SK-N-SH (cell line): ENCODE data around the gene CHML. TPM values are rescaled to one million over a fixed set of nuclear protein-coding genes. Genes with fewer than 3 reads are reported as not detected.
A peak's percentile ranks its signal among the peaks of the same experiment; 100 is the strongest.

Experiments
- CTCF ChIA-PET: fragments of 300-600, 350-600 bp; formaldehyde crosslinking; extraction: SDS; loops from one replicate; lab custom pipeline; 2021; lab: Yijun Ruan, JAX
- POLR2A ChIA-PET: fragments of 350-600 bp; sonication (Branson Sonifier 250); formaldehyde crosslinking; extraction: SDS; loops from one replicate; lab custom pipeline; 2020; ENCODE audit warnings: antibody characterized with exemption, inconsistent platforms; lab: Yijun Ruan, JAX
- DNase-seq: peaks from one replicate; pipeline ENCODE4 v3.0.0; 2012
- H2AFZ ChIP-seq: fragments of 200-600 bp; sonication (generic); 2 replicates; pipeline ENCODE4 v1.8.1; 2016; ENCODE audit warnings: antibody characterized with exemption, mild to moderate bottlenecking, low read depth
- H3F3A ChIP-seq: fragments of 200-600 bp; sonication (generic); replicated peaks from 2 replicates; pipeline ENCODE3; 2016; ENCODE audit warnings: antibody characterized with exemption, mild to moderate bottlenecking; ENCODE audit not compliant: insufficient read depth
- H3K27ac ChIP-seq, 2 experiments: fragments of 200-500 bp in 1 of 2; fragments of 200-600 bp in 1 of 2; sonication (Bioruptor generic) in 1 of 2; sonication (generic), shearing (Covaris generic) in 1 of 2; 2 replicates each; pipeline versions ENCODE4 v1.5.1 to v1.6.1; 2014 to 2016; ENCODE audit warnings: low read depth in 2 of 2, inconsistent platforms in 1 of 2, low read length in 1 of 2, mild to moderate bottlenecking in 1 of 2, mixed read lengths in 1 of 2
- H3K27me3 ChIP-seq: fragments of 200-600 bp; sonication (generic), shearing (Covaris generic); 2 replicates; pipeline ENCODE4 v1.6.1; 2016; ENCODE audit warnings: mixed run types; ENCODE audit not compliant: insufficient read depth
- H3K36me3 ChIP-seq, 2 experiments: fragments of 200-500 bp in 1 of 2; fragments of 200-600 bp in 1 of 2; sonication (Bioruptor generic) in 1 of 2; sonication (generic) in 1 of 2; replicated peaks in 1 of 2; 2 replicates each; pipeline versions ENCODE3 to v1.5.1; 2014 to 2016; ENCODE audit warnings: low read length in 1 of 2, mild to moderate bottlenecking in 1 of 2; ENCODE audit not compliant: insufficient read depth in 2 of 2, control insufficient read depth in 1 of 2
- H3K4me1 ChIP-seq, 2 experiments: fragments of 200-500 bp in 1 of 2; fragments of 200-600 bp in 1 of 2; sonication (Bioruptor generic) in 1 of 2; sonication (generic), shearing (Covaris generic) in 1 of 2; 2 replicates each; pipeline versions ENCODE4 v1.5.1 to v1.6.1; 2014 to 2016; ENCODE audit warnings: low read depth in 1 of 2, low read length in 1 of 2, mixed run types in 1 of 2; ENCODE audit not compliant: insufficient read depth in 2 of 2, control insufficient read depth in 1 of 2
- H3K4me2 ChIP-seq: fragments of 200-600 bp; sonication (generic), shearing (Covaris generic); 2 replicates; pipeline ENCODE4 v1.6.1; 2017; ENCODE audit warnings: mixed run types
- H3K4me3 ChIP-seq, 2 experiments: fragments of 200-500 bp in 1 of 2; fragments of 200-600 bp in 1 of 2; sonication (Bioruptor generic) in 1 of 2; sonication (generic), shearing (Covaris generic) in 1 of 2; 2 replicates each; pipeline versions ENCODE4 v1.5.1 to v1.8.1; 2014 to 2016; ENCODE audit warnings: low read depth in 2 of 2, inconsistent platforms in 1 of 2, low read length in 1 of 2, mild to moderate bottlenecking in 1 of 2, mixed read lengths in 1 of 2, moderate library complexity in 1 of 2
- H3K79me2 ChIP-seq: fragments of 200-600 bp; sonication (generic); 2 replicates; pipeline ENCODE4 v1.8.1; 2017; ENCODE audit warnings: mild to moderate bottlenecking; ENCODE audit not compliant: insufficient read depth
- H3K9ac ChIP-seq: fragments of 200-600 bp; sonication (generic); 2 replicates; pipeline ENCODE4 v1.6.1; 2017; ENCODE audit warnings: mixed run types
- H3K9me2 ChIP-seq: fragments of 200-600 bp; sonication (generic); 2 replicates; pipeline ENCODE4 v1.6.1; 2017; ENCODE audit warnings: mixed run types
- H3K9me3 ChIP-seq: fragments of 200-600 bp; sonication (generic); 2 replicates; pipeline ENCODE4 v1.6.1; 2017; ENCODE audit warnings: mixed run types, mild to moderate bottlenecking, moderate library complexity
- H4K20me1 ChIP-seq: fragments of 200-600 bp; sonication (generic); 2 replicates; pipeline ENCODE4 v1.6.1; 2017; ENCODE audit warnings: mild to moderate bottlenecking, mixed run types; ENCODE audit not compliant: insufficient read depth
- EP300 ChIP-seq, 2 experiments: IDR thresholded peaks; 2 replicates each; pipeline versions ENCODE4 v1.4.0 to v1.6.1; 2012; ENCODE audit warnings: borderline replicate concordance in 1 of 2, low read depth in 1 of 2, low read length in 1 of 2
- FOXM1 ChIP-seq: IDR thresholded peaks from 2 replicates; pipeline ENCODE4 v1.4.0; 2012; ENCODE audit warnings: low read depth, mild to moderate bottlenecking
- GABPA ChIP-seq: IDR thresholded peaks from 2 replicates; pipeline ENCODE4 v1.4.0; 2012; ENCODE audit warnings: low read depth, mild to moderate bottlenecking
- MEF2A ChIP-seq: IDR thresholded peaks from 2 replicates; pipeline ENCODE4 v1.4.0; 2012; ENCODE audit warnings: low read depth, borderline replicate concordance
- MXI1 ChIP-seq: IDR thresholded peaks from 2 replicates; pipeline ENCODE4 v1.6.1; 2012; ENCODE audit warnings: mild to moderate bottlenecking, low read depth, low read length, improper control_type of control experiment
- RCOR1 ChIP-seq: fragments of 150-350 bp; IDR thresholded peaks from 2 replicates; pipeline ENCODE4 v1.6.1; 2017; ENCODE audit warnings: antibody characterized with exemption, low read length
- RFX5 ChIP-seq: IDR thresholded peaks from 2 replicates; pipeline ENCODE4 v1.6.1; 2012; ENCODE audit warnings: mild to moderate bottlenecking, improper control_type of control experiment, low read length
- SIN3A ChIP-seq: IDR thresholded peaks from 2 replicates; pipeline ENCODE4 v1.6.1; 2012; ENCODE audit warnings: low read depth, mild to moderate bottlenecking, low read length, moderate library complexity, borderline replicate concordance
- TAF1 ChIP-seq: IDR thresholded peaks from 2 replicates; pipeline ENCODE4 v1.6.1; 2012; ENCODE audit warnings: low read depth, mild to moderate bottlenecking, low read length, moderate library complexity, borderline replicate concordance
- TEAD4 ChIP-seq: IDR thresholded peaks from 2 replicates; pipeline ENCODE4 v1.4.0; 2012; ENCODE audit warnings: mild to moderate bottlenecking, borderline replicate concordance; ENCODE audit not compliant: insufficient read depth
- YY1 ChIP-seq: IDR thresholded peaks from 2 replicates; pipeline ENCODE4 v1.4.0; 2012; ENCODE audit warnings: low read depth, mild to moderate bottlenecking
- ZBTB33 ChIP-seq: IDR thresholded peaks from 2 replicates; pipeline ENCODE4 v1.4.0; 2012; ENCODE audit warnings: low read depth, borderline replicate concordance
- WGBS: methylation state at CpG from one replicate; pipeline ENCODE4 v1.1.6; 2017; ENCODE audit warnings: low lambda C conversion rate; 5-methylcytosine and 5-hydroxymethylcytosine counted together
- polyA plus RNA-seq, 3 experiments: library from polyadenylated mRNA; depleted of rRNA; stranded (reverse); fragments of >200 nt; gene quantifications; 2 replicates each; pipeline ENCODE4 v1.2.3, GENCODE V29; 2012
- TF ChIP-seq, protein P1 (sequence below): IDR thresholded peaks from 2 replicates; pipeline ENCODE4 v1.4.0; 2012; ENCODE audit warnings: low read depth
- TF ChIP-seq, protein P2 (sequence below): IDR thresholded peaks from 2 replicates; pipeline ENCODE4; 2012
- TF ChIP-seq, protein P3 (sequence below): fragments of 200-600 bp; sonication (generic); IDR thresholded peaks from 2 replicates; pipeline ENCODE4 v1.6.1; 2017; ENCODE audit warnings: antibody characterized with exemption, mild to moderate bottlenecking, moderate library complexity

The CHML gene
- polyA plus RNA-seq, 1 of the 3 experiments (the other 2 are of a cell fraction): 3.0 TPM

- CTCF ChIA-PET: interaction anchor here (0.6 to 2.4 kb wide), 4 partner anchors 11 to 331 kb away, joined by 3 to 10 read pairs (median 5); no protein-coding TSS in a partner anchor
Measured at GRCh38 chr1:241637604-241638003, 2.6 kb downstream of the CHML start.

More at GRCh38 chr1:241637604-241638003, 2.6 kb downstream of the CHML start:
- Histone ChIP-seq H3F3A (no peaks in the 10 kb centered on the region), H3K27ac (no peak overlapping the region; a peak in 1 of 4 replicates), H3K4me1 (peaks cover 11 to 23% of the 10 kb centered on the region in 2 experiments), H2AFZ (no peak overlapping the region), H3K79me2 (peaks cover 35% of the 10 kb centered on the region), H3K9ac (no peak overlapping the region), H3K27me3 (no peaks in the 10 kb centered on the region), H3K36me3 (peaks cover 16 to 28% of the 10 kb centered on the region in 2 experiments), H3K9me2 (no peaks in the 10 kb centered on the region), H3K4me3 (peak overlapping the region in 1 of 2 experiments; percentile 2; a peak in 2 of 4 replicates), H4K20me1 (no peaks in the 10 kb centered on the region), H3K9me3 (no peaks in the 10 kb centered on the region), H3K4me2 (peak overlapping the region; percentile 81)
- TF ChIP-seq TEAD4: no peak
- TF ChIP-seq, protein P1, sequence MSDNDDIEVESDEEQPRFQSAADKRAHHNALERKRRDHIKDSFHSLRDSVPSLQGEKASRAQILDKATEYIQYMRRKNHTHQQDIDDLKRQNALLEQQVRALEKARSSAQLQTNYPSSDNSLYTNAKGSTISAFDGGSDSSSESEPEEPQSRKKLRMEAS: no peak
- no peak for TF ChIP-seq RCOR1
- TF ChIP-seq YY1: no peak
- TF ChIP-seq MEF2A: no peak
- TF ChIP-seq GABPA: no peak
- no peak for TF ChIP-seq SIN3A
- TF ChIP-seq, protein P2, sequence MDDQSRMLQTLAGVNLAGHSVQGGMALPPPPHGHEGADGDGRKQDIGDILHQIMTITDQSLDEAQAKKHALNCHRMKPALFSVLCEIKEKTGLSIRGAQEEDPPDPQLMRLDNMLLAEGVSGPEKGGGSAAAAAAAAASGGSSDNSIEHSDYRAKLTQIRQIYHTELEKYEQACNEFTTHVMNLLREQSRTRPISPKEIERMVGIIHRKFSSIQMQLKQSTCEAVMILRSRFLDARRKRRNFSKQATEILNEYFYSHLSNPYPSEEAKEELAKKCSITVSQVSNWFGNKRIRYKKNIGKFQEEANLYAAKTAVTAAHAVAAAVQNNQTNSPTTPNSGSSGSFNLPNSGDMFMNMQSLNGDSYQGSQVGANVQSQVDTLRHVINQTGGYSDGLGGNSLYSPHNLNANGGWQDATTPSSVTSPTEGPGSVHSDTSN: no peak
- no peak for TF ChIP-seq TAF1
- no peak for TF ChIP-seq MXI1
- TF ChIP-seq ZBTB33: no peak
- no peak for TF ChIP-seq FOXM1
- no peak for TF ChIP-seq EP300 (IDR thresholded peaks at IDR 0.05; ENCODE audit: borderline replicate concordance in 1 of 2, low read depth in 1 of 2, low read length in 1 of 2)
- TF ChIP-seq, protein P3, sequence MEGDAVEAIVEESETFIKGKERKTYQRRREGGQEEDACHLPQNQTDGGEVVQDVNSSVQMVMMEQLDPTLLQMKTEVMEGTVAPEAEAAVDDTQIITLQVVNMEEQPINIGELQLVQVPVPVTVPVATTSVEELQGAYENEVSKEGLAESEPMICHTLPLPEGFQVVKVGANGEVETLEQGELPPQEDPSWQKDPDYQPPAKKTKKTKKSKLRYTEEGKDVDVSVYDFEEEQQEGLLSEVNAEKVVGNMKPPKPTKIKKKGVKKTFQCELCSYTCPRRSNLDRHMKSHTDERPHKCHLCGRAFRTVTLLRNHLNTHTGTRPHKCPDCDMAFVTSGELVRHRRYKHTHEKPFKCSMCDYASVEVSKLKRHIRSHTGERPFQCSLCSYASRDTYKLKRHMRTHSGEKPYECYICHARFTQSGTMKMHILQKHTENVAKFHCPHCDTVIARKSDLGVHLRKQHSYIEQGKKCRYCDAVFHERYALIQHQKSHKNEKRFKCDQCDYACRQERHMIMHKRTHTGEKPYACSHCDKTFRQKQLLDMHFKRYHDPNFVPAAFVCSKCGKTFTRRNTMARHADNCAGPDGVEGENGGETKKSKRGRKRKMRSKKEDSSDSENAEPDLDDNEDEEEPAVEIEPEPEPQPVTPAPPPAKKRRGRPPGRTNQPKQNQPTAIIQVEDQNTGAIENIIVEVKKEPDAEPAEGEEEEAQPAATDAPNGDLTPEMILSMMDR: no peak
- TF ChIP-seq RFX5: no peak
- no peak for DNase-seq
- POLR2A ChIA-PET: no interaction called here
- 69% methylated on average over 4 of the region's 4 CpGs for WGBS
